DND-41 (cell line): ENCODE results near the gene KIF2C.
A peak's percentile ranks its signal among the peaks of the same experiment; 100 is the strongest.

Experiments used
- ATAC-seq: fragments of 200-7000 bp; cut with Tn5 transposase; 3 replicates; pipeline ENCODE4 v1.9.1; 2021; ENCODE audit warnings: low read depth; ENCODE audit not compliant: insufficient read depth
- DNase-seq: peaks from one replicate; pipeline ENCODE4 v3.0.0-alpha.2; 2020
- H2AFZ ChIP-seq: 2 replicates; pipeline ENCODE4 v1.6.0; 2012; ENCODE audit warnings: low read depth, low read length
- H3K27ac ChIP-seq: 2 replicates; pipeline ENCODE4 v1.5.1; 2012; ENCODE audit warnings: low read length, inconsistent platforms
- H3K27me3 ChIP-seq: fragments of 200-600 bp; sonication (generic); 2 replicates; pipeline ENCODE4 v1.6.0; 2012; ENCODE audit warnings: low read length, mild to moderate bottlenecking, inconsistent platforms; ENCODE audit not compliant: insufficient read depth, poor library complexity
- H3K36me3 ChIP-seq: 2 replicates; pipeline ENCODE4 v1.5.1; 2012; ENCODE audit warnings: low read length, inconsistent platforms; ENCODE audit not compliant: insufficient read depth
- H3K4me1 ChIP-seq: 2 replicates; pipeline ENCODE4 v1.5.1; 2012; ENCODE audit warnings: mild to moderate bottlenecking, low read length; ENCODE audit not compliant: insufficient read depth
- H3K4me2 ChIP-seq: 2 replicates; pipeline ENCODE4 v1.6.0; 2012; ENCODE audit warnings: mild to moderate bottlenecking, moderate library complexity, low read length, inconsistent platforms; ENCODE audit not compliant: insufficient read depth
- H3K4me3 ChIP-seq, 2 experiments: fragments of 200-600 bp in 1 of 2; shearing (Covaris generic) in 1 of 2; 2 replicates each; pipeline ENCODE4 v1.5.1; 2012 to 2016; ENCODE audit warnings: inconsistent platforms in 2 of 2, low read length in 2 of 2, mild to moderate bottlenecking in 2 of 2, low read depth in 1 of 2, moderate library complexity in 1 of 2
- H3K79me2 ChIP-seq: 2 replicates; pipeline ENCODE4 v1.6.0; 2012; ENCODE audit warnings: low read length, inconsistent platforms; ENCODE audit not compliant: insufficient read depth
- H3K9ac ChIP-seq: 2 replicates; pipeline ENCODE4 v1.6.0; 2012; ENCODE audit warnings: low read depth, mild to moderate bottlenecking, inconsistent platforms, low read length, moderate library complexity
- H3K9me3 ChIP-seq: 2 replicates; pipeline ENCODE4 v1.5.1; 2012; ENCODE audit warnings: low read length, moderate library complexity, mild to moderate bottlenecking, inconsistent platforms; ENCODE audit not compliant: insufficient read depth, severe bottlenecking
- H4K20me1 ChIP-seq: 2 replicates; pipeline ENCODE4 v1.6.0; 2012; ENCODE audit warnings: low read length; ENCODE audit not compliant: insufficient read depth
- CTCF ChIP-seq: IDR thresholded peaks from 2 replicates; pipeline ENCODE4 v1.5.1; 2012; ENCODE audit warnings: borderline replicate concordance, low read length, moderate library complexity, mild to moderate bottlenecking; ENCODE audit not compliant: poor library complexity, severe bottlenecking; ENCODE audit errors: extremely low read depth
- EZH2 ChIP-seq: IDR thresholded peaks from 3 replicates; pipeline ENCODE4 v1.6.1; 2012; ENCODE audit warnings: borderline replicate concordance, low read depth, mild to moderate bottlenecking, moderate library complexity, low read length, inconsistent platforms; ENCODE audit not compliant: severe bottlenecking

KIF2C gene

GRCh38 chr1:44775930-44776729, 36.5 kb downstream of the KIF2C start:
- peak; percentile 58 for DNase-seq

GRCh38 chr1:44776730-44777068, 37.1 kb downstream of the KIF2C start:
- DNase-seq, result no peak
- TF ChIP-seq CTCF (no peak), EZH2 (no peak)
- peaks cover 34% of the 10 kb centered on the region for H4K20me1 ChIP-seq
- peak overlapping the region; percentile 89 for H3K9ac ChIP-seq
- peak overlapping the region; percentile 91; a peak in 3 of 4 replicates for H3K4me3 ChIP-seq
- no peak overlapping the region for H2AFZ ChIP-seq
- no peaks in the 10 kb centered on the region for H3K9me3 ChIP-seq
- no peak for ATAC-seq
- H3K27ac ChIP-seq, result peak overlapping the region; percentile 87
- peaks cover 46% of the 10 kb centered on the region for H3K79me2 ChIP-seq
- H3K36me3 ChIP-seq, result peaks cover 57% of the 10 kb centered on the region
- no peaks in the 10 kb centered on the region for H3K27me3 ChIP-seq
- peak overlapping the region; percentile 86 for H3K4me2 ChIP-seq
- peaks cover 34% of the 10 kb centered on the region for H3K4me1 ChIP-seq

More at GRCh38 chr1:44775930-44776729, 36.5 kb downstream of the KIF2C start:
- peak; percentile 30 for ATAC-seq
- H3K9ac ChIP-seq, result peak overlapping the region; percentile 89
- no peaks in the 10 kb centered on the region for H3K27me3 ChIP-seq
- peak overlapping the region; percentile 86 for H3K4me2 ChIP-seq
- peaks cover 53% of the 10 kb centered on the region for H3K36me3 ChIP-seq
- H3K9me3 ChIP-seq, result no peaks in the 10 kb centered on the region
- peak overlapping the region; percentile 87 for H3K27ac ChIP-seq
- H4K20me1 ChIP-seq, result peaks cover 31% of the 10 kb centered on the region
- peaks cover 46% of the 10 kb centered on the region for H3K79me2 ChIP-seq
- H2AFZ ChIP-seq, result peak overlapping the region; percentile 99
- TF ChIP-seq CTCF (no peak), EZH2 (no peak)
- peak overlapping the region; percentile 91 for H3K4me3 ChIP-seq
- H3K4me1 ChIP-seq, result peaks cover 34% of the 10 kb centered on the region

- Histone ChIP-seq H4K20me1 (peaks cover 34% of the 10 kb centered on the region), H3K4me1 (peaks cover 34% of the 10 kb centered on the region), H3K9ac (peak overlapping the region; percentile 89), H3K27ac (peak overlapping the region; percentile 14; the same call in 1 of the 2 replicates), H3K36me3 (peaks cover 57% of the 10 kb centered on the region), H3K79me2 (peaks cover 46% of the 10 kb centered on the region), H3K4me3 (peak overlapping the region in 1 of 2 experiments; percentile 91; a peak in 1 of 4 replicates), H3K9me3 (no peaks in the 10 kb centered on the region), H3K4me2 (peak overlapping the region; percentile 86), H2AFZ (no peak overlapping the region), H3K27me3 (no peaks in the 10 kb centered on the region)
- no peak for DNase-seq
- no peak for TF ChIP-seq CTCF
- no peak for TF ChIP-seq EZH2
- ATAC-seq, result no peak
These were observed 37.9 kb downstream of the KIF2C start for GRCh38 chr1:44777547-44777946.
